HG02870 (cell line): ENCODE measurements around the gene SNX10.

Source experiments
- ATAC-seq: cut with Tn5 transposase; IDR thresholded peaks from one replicate; pipeline ENCODE4 v1.9.1; 2021; ENCODE audit warnings: mild to moderate bottlenecking, moderate library complexity; ENCODE audit not compliant: unreplicated experiment

Gene SNX10

GRCh38 chr7:26398756-26399509 lies 107.3 kb downstream of the SNX10 start:
- peak; percentile 86 for ATAC-seq

- no peak for ATAC-seq
Measured at GRCh38 chr7:26399736-26400135, 108.1 kb downstream of the SNX10 start.

GRCh38 chr7:26403640-26404039 lies 112.0 kb downstream of the SNX10 start:
- no peak for ATAC-seq

- no peak for ATAC-seq
Measured at GRCh38 chr7:26404189-26404996, 112.7 kb downstream of the SNX10 start.

- ATAC-seq = no peak
Measured at GRCh38 chr7:26406433-26406832, 114.8 kb downstream of the SNX10 start.

- no peak for ATAC-seq
Measured at GRCh38 chr7:26409661-26410547, 118.2 kb downstream of the SNX10 start.

- ATAC-seq = no peak
Measured at GRCh38 chr7:26413007-26413691, 121.5 kb downstream of the SNX10 start.

- no peak for ATAC-seq
Measured at GRCh38 chr7:26416004-26416403, 124.3 kb downstream of the SNX10 start.

GRCh38 chr7:26417911-26418413 lies 126.3 kb downstream of the SNX10 start:
- no peak for ATAC-seq

- no peak for ATAC-seq
Measured at GRCh38 chr7:26419198-26419597, 127.5 kb downstream of the SNX10 start.

- no peak for ATAC-seq
Measured at GRCh38 chr7:26420422-26421019, 128.9 kb downstream of the SNX10 start.

GRCh38 chr7:26422761-26423160 lies 131.1 kb downstream of the SNX10 start:
- no peak for ATAC-seq

GRCh38 chr7:26423436-26423835 lies 131.8 kb downstream of the SNX10 start:
- no peak for ATAC-seq
